ENCODE data around the gene LMOD3.

LMOD3 gene

GRCh38 chr3:69092030-69092516, 30.3 kb downstream of the LMOD3 start:
- no peak for DNase-seq (ENCODE audit: low read depth in 3 of 3)

- DNase-seq (ENCODE audit: low read depth in 3 of 3): no peak
Observed at GRCh38 chr3:69091389-69092029, 30.9 kb downstream of the LMOD3 start.

GRCh38 chr3:69090021-69090420, 32.4 kb downstream of the LMOD3 start:
- no peak for DNase-seq (ENCODE audit: low read depth in 3 of 3)

- DNase-seq (ENCODE audit: low read depth in 3 of 3): no peak
Observed at GRCh38 chr3:69088063-69088462, 34.3 kb downstream of the LMOD3 start.

GRCh38 chr3:69087030-69087791, 35.2 kb downstream of the LMOD3 start:
- no peak for DNase-seq (ENCODE audit: low read depth in 3 of 3)

GRCh38 chr3:69085833-69086722, 36.3 kb downstream of the LMOD3 start:
- DNase-seq (ENCODE audit: low read depth in 3 of 3): peak; percentile 67 to 80 (median 77)

DNA sequence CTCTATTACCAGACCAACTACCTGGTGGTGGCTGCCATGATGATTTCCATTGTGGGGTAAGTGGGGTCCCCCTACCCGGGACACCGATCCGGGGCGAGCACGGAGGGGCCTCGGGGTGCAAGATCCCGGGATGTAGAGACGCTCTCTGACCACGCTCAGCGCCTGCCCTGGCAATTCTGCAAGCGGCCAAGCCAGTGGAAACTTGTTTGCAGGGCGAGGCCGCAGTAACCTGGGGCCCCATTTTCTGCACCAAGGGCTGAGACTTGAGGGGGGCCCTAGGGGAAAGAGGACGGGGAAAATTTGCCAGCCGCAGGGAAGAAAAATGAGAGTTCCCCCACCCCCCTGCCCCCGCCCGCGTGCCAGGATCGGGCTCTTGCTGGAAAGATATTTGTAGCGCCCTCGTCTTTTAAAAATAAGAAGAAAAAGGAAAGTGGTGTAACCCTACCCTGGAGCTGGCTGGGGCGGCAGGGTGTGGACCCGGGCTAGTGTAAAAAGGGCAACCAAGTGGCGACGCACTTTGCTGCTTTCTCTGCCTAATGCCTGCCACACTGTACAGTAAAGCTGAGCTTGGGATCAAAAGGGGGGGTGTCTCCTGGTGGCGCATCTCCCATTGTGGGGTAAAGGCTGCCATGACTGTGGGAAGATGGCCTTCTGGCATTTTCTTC, 37.1 kb downstream of the LMOD3 start:
- DNase-seq (ENCODE audit: low read depth in 3 of 3): no peak

- peak; percentile 83 to 90 (median 90) for DNase-seq (ENCODE audit: low read depth in 3 of 3)
Observed at GRCh38 chr3:69084326-69085167, 37.8 kb downstream of the LMOD3 start, which contains the start of gene ARL6IP5. TSS of gene ARL6IP5 (plus strand) at chr3:69084937. CDS start at chr3:69085048, 111 bp downstream.

- peak; percentile 63 to 76 (median 63) for DNase-seq (ENCODE audit: low read depth in 3 of 3)
Observed at GRCh38 chr3:69082805-69083204, 39.6 kb downstream of the LMOD3 start.

- no peak for DNase-seq (ENCODE audit: low read depth in 3 of 3)
Observed at GRCh38 chr3:69082361-69082760, 40.0 kb downstream of the LMOD3 start.

GRCh38 chr3:69081583-69082262, 40.7 kb downstream of the LMOD3 start:
- no peak for DNase-seq (ENCODE audit: low read depth in 3 of 3)

DNA sequence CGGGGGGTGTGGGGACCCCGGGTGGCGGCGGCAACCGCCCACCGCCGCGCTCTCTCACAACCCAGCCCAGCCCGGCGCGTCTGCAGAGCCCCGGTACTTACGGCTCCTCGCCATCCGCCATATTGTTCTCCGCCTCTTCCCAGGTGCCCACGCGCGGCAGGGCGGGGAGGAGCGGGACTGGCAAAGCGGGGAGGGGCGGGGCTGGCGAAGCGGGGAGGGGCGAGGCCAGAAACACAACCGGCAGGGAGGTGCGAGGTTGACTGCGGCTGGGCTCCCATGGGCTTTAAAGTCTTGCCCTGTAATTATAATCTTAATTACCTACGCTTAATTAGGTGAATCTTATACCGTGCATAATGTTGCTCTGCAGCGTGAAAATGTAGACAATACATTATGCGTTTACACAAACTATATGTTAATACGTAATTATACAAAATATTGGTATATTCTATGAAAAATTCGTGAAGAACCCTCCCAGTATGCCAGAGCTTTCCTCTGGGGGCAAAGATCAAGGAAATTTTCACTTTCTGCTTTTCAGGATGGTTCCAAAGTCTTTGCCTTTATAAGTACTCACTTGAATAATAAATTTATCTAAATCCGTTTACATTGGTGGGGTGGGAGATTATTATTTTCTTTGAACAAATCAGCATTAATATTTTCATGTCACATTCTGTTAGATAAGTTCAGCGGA, 42.0 kb downstream of the LMOD3 start, which contains the start of gene UBA3:
TSS of gene UBA3 (minus strand) at position 133 of the 688 bp plus-strand sequence. CDS start at position 121, 12 bp downstream.
- peak; percentile 85 to 97 (median 86) for DNase-seq (ENCODE audit: low read depth in 3 of 3)

DNA sequence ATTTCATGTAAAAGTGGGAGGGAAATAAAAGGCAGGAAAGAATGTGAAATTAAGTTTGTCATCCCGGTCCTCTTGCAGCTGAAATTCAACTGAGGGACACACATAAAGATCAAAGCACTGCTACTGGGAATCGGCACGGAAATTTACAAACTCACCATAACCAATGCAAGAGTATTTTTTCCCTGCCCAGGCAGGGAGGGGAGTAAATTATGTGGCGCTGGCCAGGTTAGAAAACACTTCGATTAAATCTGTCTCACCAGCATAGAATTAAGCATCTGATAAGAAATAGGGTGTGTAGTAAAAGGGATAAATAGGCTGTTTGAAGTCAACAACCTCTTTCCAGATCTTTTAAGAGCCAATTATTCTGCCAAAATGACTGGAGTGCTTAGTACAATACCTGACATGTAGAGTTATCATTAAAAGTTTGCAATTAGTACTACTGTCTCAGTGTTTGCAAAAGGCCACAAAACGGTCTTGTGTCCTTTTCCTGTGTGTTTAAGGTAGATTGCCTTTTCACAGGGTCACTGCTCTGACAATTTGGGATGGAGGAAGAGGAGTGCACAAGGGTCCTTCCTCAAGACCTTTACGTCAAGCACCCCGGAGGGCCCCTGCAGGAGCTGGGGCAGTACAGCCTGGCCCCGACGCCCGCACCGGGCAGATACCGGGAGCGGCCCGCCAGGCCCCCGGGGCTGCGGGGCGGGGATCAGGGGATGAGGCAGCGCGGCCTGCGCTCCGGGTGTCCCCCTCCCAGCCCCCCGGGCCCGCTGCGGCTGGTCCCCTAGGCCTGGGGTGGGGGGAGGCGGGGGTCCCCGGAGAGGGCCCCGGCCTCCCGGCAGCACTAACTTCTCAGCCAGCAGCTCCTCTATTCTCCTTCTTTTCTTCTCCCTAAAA, 42.9 kb downstream of the LMOD3 start:
- DNase-seq (ENCODE audit: low read depth in 3 of 3): no peak

GRCh38 chr3:69072928-69073327, 49.5 kb downstream of the LMOD3 start:
- DNase-seq (ENCODE audit: low read depth in 3 of 3): no peak

DNA sequence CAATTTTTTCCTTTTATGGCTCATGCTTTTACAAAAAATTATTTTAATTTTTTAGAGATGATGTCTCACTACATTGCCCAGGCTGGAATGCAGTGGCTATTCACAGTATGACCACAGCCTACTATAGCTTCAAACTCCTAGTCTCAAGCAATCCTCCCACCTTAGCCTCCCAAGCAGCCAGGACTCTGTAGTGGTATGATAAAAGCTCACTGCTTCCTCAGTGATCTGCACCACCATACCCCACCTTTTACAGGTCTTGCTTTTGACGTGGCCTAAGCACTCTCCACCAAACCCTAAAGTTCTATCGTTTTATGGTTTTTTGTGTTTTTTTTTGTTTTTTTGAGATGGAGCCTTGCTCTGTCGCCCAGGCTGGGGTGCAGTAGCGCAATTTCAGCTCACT, 56.3 kb downstream of the LMOD3 start:
- DNase-seq (ENCODE audit: low read depth in 3 of 3): no peak

DNA sequence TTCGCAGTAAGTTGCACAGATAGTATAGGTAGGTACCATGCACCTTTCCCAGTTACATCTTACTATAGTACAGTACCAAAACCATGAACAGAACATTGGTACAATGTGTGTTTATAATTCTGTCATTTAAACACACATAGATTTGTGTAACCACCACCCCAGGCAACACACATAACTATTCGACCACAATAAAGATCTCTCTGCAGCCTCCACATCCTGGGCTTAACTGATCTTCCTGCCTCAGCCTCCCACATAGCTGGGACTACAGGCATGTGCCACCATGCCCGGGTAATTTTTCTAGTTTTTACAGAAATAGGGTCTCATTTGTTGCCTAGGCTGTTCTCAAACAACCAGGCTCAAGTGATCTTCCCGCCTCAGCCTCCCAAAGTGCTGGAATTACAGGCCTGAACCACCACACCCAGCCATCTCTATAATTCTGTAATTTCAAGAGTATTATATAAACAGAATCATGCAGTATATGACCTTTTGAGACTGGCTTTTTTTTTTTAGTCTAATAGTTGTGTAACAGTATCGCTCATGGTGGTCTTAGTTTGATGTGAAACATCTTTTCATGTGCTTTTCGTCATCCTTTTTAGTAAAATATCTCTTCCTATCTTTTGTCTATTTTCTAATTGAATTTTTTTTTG, 57.0 kb downstream of the LMOD3 start:
- no peak for DNase-seq (ENCODE audit: low read depth in 3 of 3)

GRCh38 chr3:69063636-69064035, 58.8 kb downstream of the LMOD3 start:
- DNase-seq (ENCODE audit: low read depth in 3 of 3): no peak

DNA sequence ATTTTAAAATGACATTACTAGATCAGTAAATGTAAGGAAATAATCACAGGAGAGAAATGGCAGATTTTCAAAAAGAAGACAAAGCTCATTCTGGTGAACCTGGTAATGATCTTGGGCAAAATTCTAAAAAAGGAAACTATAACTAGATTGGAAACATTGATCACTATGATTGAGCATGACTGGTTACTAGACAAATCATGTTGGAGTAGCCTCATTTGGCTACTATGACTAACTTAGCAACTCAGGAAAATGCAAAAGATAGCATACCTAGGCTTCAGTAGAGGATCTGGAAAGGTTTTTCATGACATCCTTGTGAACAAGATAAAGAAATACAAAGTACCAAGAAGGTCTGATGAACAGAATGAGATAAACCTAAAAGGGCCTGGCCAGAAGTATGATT, 62.7 kb downstream of the LMOD3 start:
- no peak for DNase-seq (ENCODE audit: low read depth in 3 of 3)

Measured in stimulated activated CD4-positive, alpha-beta T cell treated with anti-CD3 and anti-CD28 coated beads, TNF-alpha, amount 100 ng/mL, for 48 hours (primary cell).